ENCODE results near the gene KLHL3.

KLHL3 gene

GRCh38 chr5:137610598-137610997 is 125.3 kb downstream of the KLHL3 start:
- no peak for DNase-seq (ENCODE audit: low spot score)
- in situ Hi-C loops (cut with MboI; ENCODE audit: low pct_unique_long_range_greater_than_20kb, low sequenced_read_pairs, unreplicated experiment): no loop called here
- TF ChIP-seq, protein P1, sequence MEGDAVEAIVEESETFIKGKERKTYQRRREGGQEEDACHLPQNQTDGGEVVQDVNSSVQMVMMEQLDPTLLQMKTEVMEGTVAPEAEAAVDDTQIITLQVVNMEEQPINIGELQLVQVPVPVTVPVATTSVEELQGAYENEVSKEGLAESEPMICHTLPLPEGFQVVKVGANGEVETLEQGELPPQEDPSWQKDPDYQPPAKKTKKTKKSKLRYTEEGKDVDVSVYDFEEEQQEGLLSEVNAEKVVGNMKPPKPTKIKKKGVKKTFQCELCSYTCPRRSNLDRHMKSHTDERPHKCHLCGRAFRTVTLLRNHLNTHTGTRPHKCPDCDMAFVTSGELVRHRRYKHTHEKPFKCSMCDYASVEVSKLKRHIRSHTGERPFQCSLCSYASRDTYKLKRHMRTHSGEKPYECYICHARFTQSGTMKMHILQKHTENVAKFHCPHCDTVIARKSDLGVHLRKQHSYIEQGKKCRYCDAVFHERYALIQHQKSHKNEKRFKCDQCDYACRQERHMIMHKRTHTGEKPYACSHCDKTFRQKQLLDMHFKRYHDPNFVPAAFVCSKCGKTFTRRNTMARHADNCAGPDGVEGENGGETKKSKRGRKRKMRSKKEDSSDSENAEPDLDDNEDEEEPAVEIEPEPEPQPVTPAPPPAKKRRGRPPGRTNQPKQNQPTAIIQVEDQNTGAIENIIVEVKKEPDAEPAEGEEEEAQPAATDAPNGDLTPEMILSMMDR (IDR thresholded peaks at IDR 0.05; ENCODE audit: extremely low read depth, insufficient read depth, missing control alignments): no peak

GRCh38 chr5:137609127-137609526 is 126.8 kb downstream of the KLHL3 start:
- in situ Hi-C loops (cut with MboI; ENCODE audit: low pct_unique_long_range_greater_than_20kb, low sequenced_read_pairs, unreplicated experiment): no loop called here
- no peak for DNase-seq (ENCODE audit: low spot score)
- TF ChIP-seq, protein P1 (IDR thresholded peaks at IDR 0.05; ENCODE audit: extremely low read depth, insufficient read depth, missing control alignments): no peak

GRCh38 chr5:137607771-137608170 is 128.1 kb downstream of the KLHL3 start:
- in situ Hi-C loops (cut with MboI; ENCODE audit: low pct_unique_long_range_greater_than_20kb, low sequenced_read_pairs, unreplicated experiment): no loop called here
- DNase-seq (ENCODE audit: low spot score): no peak
- TF ChIP-seq, protein P1 (IDR thresholded peaks at IDR 0.05; ENCODE audit: extremely low read depth, insufficient read depth, missing control alignments): no peak

GRCh38 chr5:137606401-137606800 is 129.5 kb downstream of the KLHL3 start:
- in situ Hi-C loops (cut with MboI; ENCODE audit: low pct_unique_long_range_greater_than_20kb, low sequenced_read_pairs, unreplicated experiment): no loop called here
- no peak for DNase-seq (ENCODE audit: low spot score)
- TF ChIP-seq, protein P1 (IDR thresholded peaks at IDR 0.05; ENCODE audit: extremely low read depth, insufficient read depth, missing control alignments): no peak

- in situ Hi-C loops (cut with MboI; ENCODE audit: low pct_unique_long_range_greater_than_20kb, low sequenced_read_pairs, unreplicated experiment): no loop called here
- no peak for DNase-seq (ENCODE audit: low spot score)
- TF ChIP-seq, protein P1 (IDR thresholded peaks at IDR 0.05; ENCODE audit: extremely low read depth, insufficient read depth, missing control alignments): no peak
Measured at GRCh38 chr5:137605411-137605810, 130.5 kb downstream of the KLHL3 start.

DNA sequence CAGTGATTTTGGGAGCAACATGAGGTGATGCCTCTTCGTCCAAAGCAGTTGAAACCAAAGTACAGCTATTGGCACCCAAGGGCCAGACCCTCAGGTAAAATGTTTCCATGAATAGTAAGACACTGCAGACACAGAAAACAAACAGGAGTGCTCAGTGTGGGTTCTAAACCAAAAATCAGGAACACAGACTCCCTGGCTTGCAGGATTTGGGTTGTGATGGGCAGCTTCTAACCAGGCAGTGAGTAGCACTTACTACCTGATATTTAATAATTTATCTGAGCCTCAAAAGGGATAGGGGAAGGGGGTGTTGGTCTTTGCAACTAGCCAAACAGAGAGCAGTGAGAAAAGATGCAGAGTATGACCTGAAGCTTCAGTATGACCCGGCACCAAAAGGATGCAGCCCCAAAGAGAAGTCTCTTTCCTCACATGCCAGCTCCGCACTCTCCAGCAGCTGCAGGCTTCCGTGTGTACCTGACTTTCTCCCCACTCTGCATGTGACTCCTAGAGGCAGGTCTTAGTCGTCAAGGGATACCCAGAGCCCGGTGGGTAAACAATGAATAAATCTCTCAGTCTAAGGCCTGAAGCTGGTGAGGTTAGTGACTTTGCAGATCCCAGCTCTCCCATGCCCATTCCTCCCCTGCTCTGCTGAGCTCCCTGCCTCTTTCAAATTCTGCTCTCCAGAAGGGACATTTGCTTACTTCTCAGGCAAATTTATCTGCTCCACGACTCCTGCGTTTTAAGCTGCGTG is 131.4 kb downstream of the KLHL3 start:
- in situ Hi-C loops (cut with MboI; ENCODE audit: low pct_unique_long_range_greater_than_20kb, low sequenced_read_pairs, unreplicated experiment): no loop called here
- TF ChIP-seq, protein P1 (IDR thresholded peaks at IDR 0.05; ENCODE audit: extremely low read depth, insufficient read depth, missing control alignments): no peak
- DNase-seq (ENCODE audit: low spot score): no peak
